K562 (cell line): ENCODE measurements around the gene DUSP28. TPM values are rescaled to one million over a fixed set of nuclear protein-coding genes. Genes with fewer than 3 reads are reported as not detected.

Source experiments
- FOXP1 ChIP-seq: sonication (generic); formaldehyde crosslinking; IDR thresholded peaks from 2 replicates; pipeline ENCODE4 v1.8.0; 2022; ENCODE audit warnings: mild to moderate bottlenecking, missing genetic modification reagents
- MAFF ChIP-seq: IDR thresholded peaks from 2 replicates; pipeline ENCODE4 v1.6.1; 2012; ENCODE audit warnings: low read length, improper control_type of control experiment
- MYC ChIP-seq, 2 experiments: fragments of 250-450 bp in 1 of 2; sonication (Bioruptor Pico) in 1 of 2; IDR thresholded peaks; 2 replicates each; pipeline versions ENCODE4 v1.5.1 to v1.6.1; 2012 to 2021; ENCODE audit warnings: low read depth in 2 of 2, borderline replicate concordance in 1 of 2, improper control_type of control experiment in 1 of 2, low read length in 1 of 2, mild to moderate bottlenecking in 1 of 2, moderate library complexity in 1 of 2
- PHF8 ChIP-seq: fragments of 200-600 bp; sonication (generic); IDR thresholded peaks from 2 replicates; pipeline ENCODE4 v1.6.1; 2012; ENCODE audit warnings: mixed run types, mild to moderate bottlenecking, inconsistent platforms, low read length, moderate library complexity, borderline replicate concordance
- TBP ChIP-seq: optimal IDR thresholded peaks from 2 replicates; pipeline ENCODE3; 2011; ENCODE audit warnings: low read depth, low read length, improper control_type of control experiment
- ZKSCAN8 ChIP-seq: fragments of 200-800 bp; sonication (Bioruptor generic); IDR thresholded peaks from 2 replicates; pipeline ENCODE4 v1.6.1; 2016; ENCODE audit warnings: missing genetic modification characterization, missing compliant biosample characterization
- polyA plus RNA-seq, 8 experiments: library from polyadenylated mRNA; depleted of rRNA in 4 of 8; stranded (reverse) in 5 of 8; unstranded in 3 of 8; fragments of >200 nt; fragmentation: Nextera tagmentation in 2 of 8; fragmentation: Illumina TruSeq in 1 of 8; extraction: Ambion mirVana in 2 of 8; extraction: Trizol in 1 of 8; gene quantifications; 2 replicates each; pipeline versions ENCODE4 v1.2.1 to v1.2.3, GENCODE V29; 2011 to 2014; ENCODE audit warnings: inconsistent platforms in 1 of 8, missing spikeins in 1 of 8
- total RNA-seq, 7 experiments: library from RNA; depleted of rRNA in 6 of 7; stranded (reverse); fragments of >200 nt in 6 of 7; fragmentation: Illumina TruSeq in 2 of 7; extraction: Trizol in 2 of 7; gene quantifications; 2 replicates each; pipeline versions ENCODE4 v1.2.1 to v1.2.3, GENCODE V29; 2011 to 2021; ENCODE audit warnings: low replicate concordance in 1 of 7
- TF ChIP-seq, protein P1 (sequence below): fragments of 450-650 bp; IDR thresholded peaks from 2 replicates; pipeline ENCODE4 v1.6.1; 2016; ENCODE audit warnings: low read depth
- TF ChIP-seq, protein P2 (sequence below), 3 experiments: fragments of 200-800 bp in 1 of 3; fragments of 250-450 bp in 1 of 3; fragments of 450-650 bp in 1 of 3; sonication (Bioruptor Pico) in 1 of 3; sonication (Bioruptor generic) in 1 of 3; formaldehyde crosslinking in 1 of 3; IDR thresholded peaks; 2 replicates each; pipeline versions ENCODE4 v1.6.1 to v1.8.0; 2016 to 2022; ENCODE audit warnings: mild to moderate bottlenecking in 2 of 3, missing genetic modification characterization in 2 of 3, missing compliant biosample characterization in 1 of 3, moderate library complexity in 1 of 3
- TF ChIP-seq, protein P3 (sequence below): fragments of 150-350 bp; IDR thresholded peaks from 2 replicates; pipeline ENCODE4 v1.6.1; 2014; ENCODE audit warnings: low read depth, mild to moderate bottlenecking, low read length, borderline replicate concordance

Gene DUSP28
- total and polyA plus RNA-seq, 9 of the 15 experiments (the other 6 are each of a cell fraction or from before 2014, with no cell fraction given) = 2.8 to 8.1 (median 4.2) TPM

DNA sequence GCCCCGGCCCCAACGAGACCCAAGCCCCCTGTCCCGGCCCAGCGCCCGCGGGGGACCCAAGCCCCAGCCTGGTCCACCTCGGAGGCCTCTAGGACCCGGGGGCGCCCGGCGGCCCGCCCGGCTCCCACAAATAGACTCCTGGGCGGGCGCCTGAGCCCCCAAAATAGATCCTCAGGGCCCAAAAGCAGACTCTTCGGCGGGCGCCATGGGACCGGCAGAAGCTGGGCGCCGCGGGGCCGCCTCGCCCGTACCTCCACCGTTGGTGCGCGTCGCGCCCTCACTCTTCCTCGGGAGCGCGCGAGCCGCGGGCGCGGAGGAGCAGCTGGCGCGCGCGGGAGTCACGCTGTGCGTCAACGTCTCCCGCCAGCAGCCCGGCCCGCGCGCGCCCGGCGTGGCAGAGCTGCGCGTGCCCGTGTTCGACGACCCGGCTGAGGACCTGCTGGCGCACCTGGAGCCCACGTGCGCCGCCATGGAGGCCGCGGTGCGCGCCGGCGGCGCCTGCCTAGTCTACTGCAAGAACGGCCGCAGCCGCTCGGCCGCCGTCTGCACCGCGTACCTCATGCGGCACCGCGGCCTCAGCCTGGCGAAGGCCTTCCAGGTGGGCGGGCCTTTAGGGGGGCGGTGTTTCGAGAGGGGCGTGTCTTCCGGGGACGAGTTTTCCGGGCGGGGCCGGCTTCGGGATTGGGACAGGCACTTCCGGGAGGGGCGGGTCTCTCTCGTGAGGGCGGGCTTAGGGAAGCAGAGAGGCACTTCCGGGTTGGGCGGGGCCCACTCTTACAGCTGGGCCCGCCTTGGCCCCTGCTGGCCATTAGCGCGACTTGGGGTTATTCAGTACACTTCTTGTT, 545 bp downstream of the DUSP28 start (continued):
- TF ChIP-seq, protein P1, sequence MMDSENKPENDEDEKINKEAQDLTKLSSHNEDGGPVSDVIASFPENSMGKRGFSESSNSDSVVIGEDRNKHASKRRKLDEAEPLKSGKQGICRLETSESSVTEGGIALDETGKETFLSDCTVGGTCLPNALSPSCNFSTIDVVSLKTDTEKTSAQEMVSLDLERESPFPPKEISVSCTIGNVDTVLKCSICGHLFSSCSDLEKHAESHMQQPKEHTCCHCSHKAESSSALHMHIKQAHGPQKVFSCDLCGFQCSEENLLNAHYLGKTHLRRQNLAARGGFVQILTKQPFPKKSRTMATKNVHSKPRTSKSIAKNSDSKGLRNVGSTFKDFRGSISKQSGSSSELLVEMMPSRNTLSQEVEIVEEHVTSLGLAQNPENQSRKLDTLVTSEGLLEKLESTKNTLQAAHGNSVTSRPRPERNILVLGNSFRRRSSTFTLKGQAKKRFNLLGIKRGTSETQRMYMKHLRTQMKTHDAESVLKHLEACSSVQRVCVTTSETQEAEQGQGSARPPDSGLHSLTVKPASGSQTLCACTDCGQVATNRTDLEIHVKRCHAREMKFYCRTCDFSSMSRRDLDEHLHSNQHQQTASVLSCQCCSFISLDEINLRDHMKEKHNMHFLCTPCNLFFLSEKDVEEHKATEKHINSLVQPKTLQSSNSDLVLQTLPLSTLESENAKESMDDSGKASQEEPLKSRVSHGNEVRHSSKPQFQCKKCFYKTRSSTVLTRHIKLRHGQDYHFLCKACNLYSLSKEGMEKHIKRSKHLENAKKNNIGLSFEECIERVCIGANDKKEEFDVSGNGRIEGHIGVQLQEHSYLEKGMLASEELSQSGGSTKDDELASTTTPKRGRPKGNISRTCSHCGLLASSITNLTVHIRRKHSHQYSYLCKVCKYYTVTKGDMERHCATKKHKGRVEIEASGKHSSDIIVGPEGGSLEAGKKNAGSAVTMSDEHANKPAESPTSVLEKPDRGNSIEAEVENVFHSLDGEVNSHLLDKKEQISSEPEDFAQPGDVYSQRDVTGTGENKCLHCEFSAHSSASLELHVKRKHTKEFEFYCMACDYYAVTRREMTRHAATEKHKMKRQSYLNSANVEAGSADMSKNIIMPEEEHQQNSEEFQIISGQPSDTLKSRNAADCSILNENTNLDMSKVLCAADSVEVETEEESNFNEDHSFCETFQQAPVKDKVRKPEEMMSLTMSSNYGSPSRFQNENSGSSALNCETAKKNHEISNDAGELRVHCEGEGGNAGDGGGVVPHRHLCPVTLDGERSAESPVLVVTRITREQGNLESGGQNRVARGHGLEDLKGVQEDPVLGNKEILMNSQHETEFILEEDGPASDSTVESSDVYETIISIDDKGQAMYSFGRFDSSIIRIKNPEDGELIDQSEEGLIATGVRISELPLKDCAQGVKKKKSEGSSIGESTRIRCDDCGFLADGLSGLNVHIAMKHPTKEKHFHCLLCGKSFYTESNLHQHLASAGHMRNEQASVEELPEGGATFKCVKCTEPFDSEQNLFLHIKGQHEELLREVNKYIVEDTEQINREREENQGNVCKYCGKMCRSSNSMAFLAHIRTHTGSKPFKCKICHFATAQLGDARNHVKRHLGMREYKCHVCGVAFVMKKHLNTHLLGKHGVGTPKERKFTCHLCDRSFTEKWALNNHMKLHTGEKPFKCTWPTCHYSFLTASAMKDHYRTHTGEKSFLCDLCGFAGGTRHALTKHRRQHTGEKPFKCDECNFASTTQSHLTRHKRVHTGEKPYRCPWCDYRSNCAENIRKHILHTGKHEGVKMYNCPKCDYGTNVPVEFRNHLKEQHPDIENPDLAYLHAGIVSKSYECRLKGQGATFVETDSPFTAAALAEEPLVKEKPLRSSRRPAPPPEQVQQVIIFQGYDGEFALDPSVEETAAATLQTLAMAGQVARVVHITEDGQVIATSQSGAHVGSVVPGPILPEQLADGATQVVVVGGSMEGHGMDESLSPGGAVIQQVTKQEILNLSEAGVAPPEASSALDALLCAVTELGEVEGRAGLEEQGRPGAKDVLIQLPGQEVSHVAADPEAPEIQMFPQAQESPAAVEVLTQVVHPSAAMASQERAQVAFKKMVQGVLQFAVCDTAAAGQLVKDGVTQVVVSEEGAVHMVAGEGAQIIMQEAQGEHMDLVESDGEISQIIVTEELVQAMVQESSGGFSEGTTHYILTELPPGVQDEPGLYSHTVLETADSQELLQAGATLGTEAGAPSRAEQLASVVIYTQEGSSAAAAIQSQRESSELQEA = no peak
- TF ChIP-seq MYC (IDR thresholded peaks at IDR 0.05; ENCODE audit: low read depth, low read length) = peak; percentile 91
- TF ChIP-seq MYC (CRISPR knock-in tag; IDR thresholded peaks at IDR 0.05; ENCODE audit: borderline replicate concordance, low read depth) = no peak
- TF ChIP-seq FOXP1 = peak; percentile 73
- peak; percentile 86; the same call in 1 of the 2 replicates for TF ChIP-seq PHF8
- TF ChIP-seq TBP = peak; percentile 83
- TF ChIP-seq, protein P2, sequence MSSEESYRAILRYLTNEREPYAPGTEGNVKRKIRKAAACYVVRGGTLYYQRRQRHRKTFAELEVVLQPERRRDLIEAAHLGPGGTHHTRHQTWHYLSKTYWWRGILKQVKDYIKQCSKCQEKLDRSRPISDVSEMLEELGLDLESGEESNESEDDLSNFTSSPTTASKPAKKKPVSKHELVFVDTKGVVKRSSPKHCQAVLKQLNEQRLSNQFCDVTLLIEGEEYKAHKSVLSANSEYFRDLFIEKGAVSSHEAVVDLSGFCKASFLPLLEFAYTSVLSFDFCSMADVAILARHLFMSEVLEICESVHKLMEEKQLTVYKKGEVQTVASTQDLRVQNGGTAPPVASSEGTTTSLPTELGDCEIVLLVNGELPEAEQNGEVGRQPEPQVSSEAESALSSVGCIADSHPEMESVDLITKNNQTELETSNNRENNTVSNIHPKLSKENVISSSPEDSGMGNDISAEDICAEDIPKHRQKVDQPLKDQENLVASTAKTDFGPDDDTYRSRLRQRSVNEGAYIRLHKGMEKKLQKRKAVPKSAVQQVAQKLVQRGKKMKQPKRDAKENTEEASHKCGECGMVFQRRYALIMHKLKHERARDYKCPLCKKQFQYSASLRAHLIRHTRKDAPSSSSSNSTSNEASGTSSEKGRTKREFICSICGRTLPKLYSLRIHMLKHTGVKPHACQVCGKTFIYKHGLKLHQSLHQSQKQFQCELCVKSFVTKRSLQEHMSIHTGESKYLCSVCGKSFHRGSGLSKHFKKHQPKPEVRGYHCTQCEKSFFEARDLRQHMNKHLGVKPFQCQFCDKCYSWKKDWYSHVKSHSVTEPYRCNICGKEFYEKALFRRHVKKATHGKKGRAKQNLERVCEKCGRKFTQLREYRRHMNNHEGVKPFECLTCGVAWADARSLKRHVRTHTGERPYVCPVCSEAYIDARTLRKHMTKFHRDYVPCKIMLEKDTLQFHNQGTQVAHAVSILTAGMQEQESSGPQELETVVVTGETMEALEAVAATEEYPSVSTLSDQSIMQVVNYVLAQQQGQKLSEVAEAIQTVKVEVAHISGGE (CRISPR knock-in tag; IDR thresholded peaks at IDR 0.05) = peak in 1 of 3 experiments; percentile 56; a peak in 1 of 6 replicates
- no peak for TF ChIP-seq ZKSCAN8 (CRISPR knock-in tag)
- TF ChIP-seq, protein P3, sequence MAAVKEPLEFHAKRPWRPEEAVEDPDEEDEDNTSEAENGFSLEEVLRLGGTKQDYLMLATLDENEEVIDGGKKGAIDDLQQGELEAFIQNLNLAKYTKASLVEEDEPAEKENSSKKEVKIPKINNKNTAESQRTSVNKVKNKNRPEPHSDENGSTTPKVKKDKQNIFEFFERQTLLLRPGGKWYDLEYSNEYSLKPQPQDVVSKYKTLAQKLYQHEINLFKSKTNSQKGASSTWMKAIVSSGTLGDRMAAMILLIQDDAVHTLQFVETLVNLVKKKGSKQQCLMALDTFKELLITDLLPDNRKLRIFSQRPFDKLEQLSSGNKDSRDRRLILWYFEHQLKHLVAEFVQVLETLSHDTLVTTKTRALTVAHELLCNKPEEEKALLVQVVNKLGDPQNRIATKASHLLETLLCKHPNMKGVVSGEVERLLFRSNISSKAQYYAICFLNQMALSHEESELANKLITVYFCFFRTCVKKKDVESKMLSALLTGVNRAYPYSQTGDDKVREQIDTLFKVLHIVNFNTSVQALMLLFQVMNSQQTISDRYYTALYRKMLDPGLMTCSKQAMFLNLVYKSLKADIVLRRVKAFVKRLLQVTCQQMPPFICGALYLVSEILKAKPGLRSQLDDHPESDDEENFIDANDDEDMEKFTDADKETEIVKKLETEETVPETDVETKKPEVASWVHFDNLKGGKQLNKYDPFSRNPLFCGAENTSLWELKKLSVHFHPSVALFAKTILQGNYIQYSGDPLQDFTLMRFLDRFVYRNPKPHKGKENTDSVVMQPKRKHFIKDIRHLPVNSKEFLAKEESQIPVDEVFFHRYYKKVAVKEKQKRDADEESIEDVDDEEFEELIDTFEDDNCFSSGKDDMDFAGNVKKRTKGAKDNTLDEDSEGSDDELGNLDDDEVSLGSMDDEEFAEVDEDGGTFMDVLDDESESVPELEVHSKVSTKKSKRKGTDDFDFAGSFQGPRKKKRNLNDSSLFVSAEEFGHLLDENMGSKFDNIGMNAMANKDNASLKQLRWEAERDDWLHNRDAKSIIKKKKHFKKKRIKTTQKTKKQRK = no peak
- no peak for TF ChIP-seq MAFF
